Neural cell (in vitro differentiated cells): Measurements from ENCODE around the gene PPP1R14B. TPM values are rescaled to one million over a fixed set of nuclear protein-coding genes. Genes with fewer than 3 reads are reported as not detected.

Source experiments
- H2AFZ ChIP-seq: fragments of 200-600, 300-800 bp; sonication (generic), shearing (Covaris generic); 2 replicates; pipeline ENCODE4 v1.6.0; 2014; ENCODE audit warnings: low read depth, mild to moderate bottlenecking, antibody characterized with exemption, low read length, moderate library complexity
- H3F3A ChIP-seq: fragments of 200-600 bp; shearing (Covaris generic); 2 replicates; pipeline ENCODE4 v1.6.1; 2016; ENCODE audit warnings: mild to moderate bottlenecking, moderate library complexity, mixed read lengths, antibody characterized with exemption, low read length; ENCODE audit not compliant: insufficient read depth, poor library complexity, severe bottlenecking
- H3K27ac ChIP-seq: fragments of 200-600, 300-800 bp; sonication (generic), shearing (Covaris generic); 2 replicates; pipeline ENCODE4 v1.5.1; 2014; ENCODE audit warnings: mild to moderate bottlenecking, low read length, moderate library complexity
- H3K27me3 ChIP-seq: fragments of 300-800, 200-600 bp; sonication (generic), shearing (Covaris generic); 2 replicates; pipeline ENCODE4 v1.6.0; 2014; ENCODE audit warnings: mild to moderate bottlenecking, low read depth, low read length, moderate library complexity; ENCODE audit not compliant: insufficient read depth
- H3K36me3 ChIP-seq: fragments of 300-800, 200-600 bp; sonication (generic), shearing (Covaris generic); 2 replicates; pipeline ENCODE4 v1.5.1; 2014; ENCODE audit warnings: mild to moderate bottlenecking, antibody characterized with exemption, low read length, moderate library complexity; ENCODE audit not compliant: insufficient read depth
- H3K4me2 ChIP-seq: fragments of 300-800, 200-600 bp; sonication (generic), shearing (Covaris generic); 2 replicates; pipeline ENCODE4 v1.6.0; 2014; ENCODE audit warnings: mild to moderate bottlenecking, low read length
- H3K4me3 ChIP-seq: fragments of 300-800, 200-600 bp; sonication (generic), shearing (Covaris generic); 2 replicates; pipeline ENCODE4 v1.5.1; 2014; ENCODE audit warnings: mild to moderate bottlenecking, low read length, moderate library complexity
- H3K79me2 ChIP-seq: fragments of 200-600 bp; shearing (Covaris generic); replicated peaks from 2 replicates; pipeline ENCODE4 v1.6.0; 2014; ENCODE audit warnings: mild to moderate bottlenecking, low read length, moderate library complexity; ENCODE audit not compliant: insufficient read depth
- H3K9ac ChIP-seq: fragments of 300-800, 200-600 bp; sonication (generic), shearing (Covaris generic); 2 replicates; pipeline ENCODE4 v1.6.1; 2016; ENCODE audit warnings: mild to moderate bottlenecking, low read length, mixed read lengths
- H3K9me2 ChIP-seq: fragments of 200-600 bp; shearing (Covaris generic); 2 replicates; pipeline ENCODE4 v1.6.1; 2016; ENCODE audit warnings: mild to moderate bottlenecking, low read length, mixed read lengths; ENCODE audit not compliant: insufficient read depth
- H3K9me3 ChIP-seq: fragments of 200-600, 300-800 bp; sonication (generic), shearing (Covaris generic); 2 replicates; pipeline ENCODE4 v1.6.1; 2016; ENCODE audit warnings: mild to moderate bottlenecking, mixed run types, low read length, moderate library complexity, mixed read lengths
- H4K20me1 ChIP-seq: fragments of 200-600 bp; shearing (Covaris generic); 2 replicates; pipeline ENCODE4 v1.6.1; 2016; ENCODE audit warnings: mild to moderate bottlenecking, mixed run types; ENCODE audit not compliant: insufficient read depth
- CTCF ChIP-seq: fragments of 450-650 bp; IDR thresholded peaks from 2 replicates; pipeline ENCODE4 v1.5.1; 2014; ENCODE audit warnings: antibody characterized with exemption, mild to moderate bottlenecking, moderate library complexity; ENCODE audit not compliant: poor library complexity, severe bottlenecking
- EP300 ChIP-seq: fragments of 450-650 bp; conservative IDR thresholded peaks from 2 replicates; pipeline ENCODE4 v1.6.1; 2014; ENCODE audit warnings: antibody characterized with exemption, mild to moderate bottlenecking, moderate library complexity; ENCODE audit not compliant: poor library complexity, severe bottlenecking
- EZH2 ChIP-seq: fragments of 200-600, 300-800 bp; shearing (Covaris generic), sonication (generic); IDR thresholded peaks from 2 replicates; pipeline ENCODE4 v1.6.1; 2014; ENCODE audit warnings: antibody characterized with exemption, low read length, borderline replicate concordance, mild to moderate bottlenecking; ENCODE audit not compliant: insufficient read depth, poor library complexity, severe bottlenecking
- MXI1 ChIP-seq: fragments of 450-650 bp; conservative IDR thresholded peaks from 2 replicates; pipeline ENCODE4 v1.6.1; 2014; ENCODE audit warnings: antibody characterized with exemption, mild to moderate bottlenecking; ENCODE audit not compliant: poor library complexity, severe bottlenecking
- POLR2AphosphoS5 ChIP-seq: IDR thresholded peaks from 2 replicates; pipeline ENCODE4 v1.6.1; 2012
- RAD21 ChIP-seq: fragments of 450-650 bp; conservative IDR thresholded peaks from 2 replicates; pipeline ENCODE4 v1.6.1; 2014; ENCODE audit warnings: antibody characterized with exemption, mild to moderate bottlenecking, moderate library complexity
- REST ChIP-seq: IDR thresholded peaks from 2 replicates; pipeline ENCODE4 v1.6.1; 2012; ENCODE audit warnings: borderline replicate concordance
- SMC3 ChIP-seq: fragments of 450-650 bp; conservative IDR thresholded peaks from 2 replicates; pipeline ENCODE4 v1.6.1; 2014; ENCODE audit warnings: antibody characterized with exemption, mild to moderate bottlenecking, moderate library complexity; ENCODE audit not compliant: poor library complexity
- TAF1 ChIP-seq: IDR thresholded peaks from 2 replicates; pipeline ENCODE4 v1.6.1; 2012; ENCODE audit warnings: low read depth
- polyA plus RNA-seq: library from polyadenylated mRNA; depleted of rRNA; stranded (reverse); fragments of >200 nt; gene quantifications from 2 replicates; pipeline ENCODE4 v1.2.3, GENCODE V29; 2014

The PPP1R14B gene
- polyA plus RNA-seq, 1 donor from 2014 or later = 400 TPM

GRCh38 chr11:64208086-64208795, 38.5 kb downstream of the PPP1R14B start:
- Histone ChIP-seq H3K9ac (no peak overlapping the region), H3K27me3 (no peaks in the 10 kb centered on the region), H3F3A (no peaks in the 10 kb centered on the region), H3K36me3 (peaks cover 6% of the 10 kb centered on the region), H3K4me3 (no peak overlapping the region), H4K20me1 (no peaks in the 10 kb centered on the region), H3K79me2 (no peaks in the 10 kb centered on the region), H3K9me2 (no peaks in the 10 kb centered on the region), H3K4me2 (no peak overlapping the region), H3K27ac (no peak overlapping the region), H2AFZ (no peak overlapping the region), H3K9me3 (no peaks in the 10 kb centered on the region)
- TF ChIP-seq CTCF (no peak), EZH2 (no peak), RAD21 (no peak), SMC3 (no peak), EP300 (no peak), POLR2AphosphoS5 (no peak), REST (no peak), TAF1 (no peak), MXI1 (no peak)

GRCh38 chr11:64207256-64208085, 39.3 kb downstream of the PPP1R14B start:
- Histone ChIP-seq H3K27ac (no peak overlapping the region), H3K9me3 (no peaks in the 10 kb centered on the region), H3K27me3 (no peaks in the 10 kb centered on the region), H3K36me3 (peaks cover 6% of the 10 kb centered on the region), H3K9me2 (no peaks in the 10 kb centered on the region), H4K20me1 (no peaks in the 10 kb centered on the region), H3K9ac (no peak overlapping the region), H3K4me2 (no peak overlapping the region), H3K79me2 (no peaks in the 10 kb centered on the region), H3K4me3 (no peak overlapping the region), H3F3A (no peaks in the 10 kb centered on the region), H2AFZ (no peak overlapping the region)
- TF ChIP-seq EZH2 = no peak
- TF ChIP-seq EP300 = no peak
- no peak for TF ChIP-seq MXI1
- no peak for TF ChIP-seq SMC3
- TF ChIP-seq TAF1 = no peak
- TF ChIP-seq REST = no peak
- no peak for TF ChIP-seq CTCF
- no peak for TF ChIP-seq RAD21
- TF ChIP-seq POLR2AphosphoS5 = no peak
